Activated CD4-positive, alpha-beta T cell treated with anti-CD3 and anti-CD28 coated beads, Interleukin-2, amount 50 U/mL, for 16 hours (primary cell): ENCODE measurements around the gene EHBP1L1.

Experiments
- DNase-seq: peaks from one replicate; pipeline ENCODE4 v3.0.0-alpha.2; 2020

EHBP1L1 gene

DNA sequence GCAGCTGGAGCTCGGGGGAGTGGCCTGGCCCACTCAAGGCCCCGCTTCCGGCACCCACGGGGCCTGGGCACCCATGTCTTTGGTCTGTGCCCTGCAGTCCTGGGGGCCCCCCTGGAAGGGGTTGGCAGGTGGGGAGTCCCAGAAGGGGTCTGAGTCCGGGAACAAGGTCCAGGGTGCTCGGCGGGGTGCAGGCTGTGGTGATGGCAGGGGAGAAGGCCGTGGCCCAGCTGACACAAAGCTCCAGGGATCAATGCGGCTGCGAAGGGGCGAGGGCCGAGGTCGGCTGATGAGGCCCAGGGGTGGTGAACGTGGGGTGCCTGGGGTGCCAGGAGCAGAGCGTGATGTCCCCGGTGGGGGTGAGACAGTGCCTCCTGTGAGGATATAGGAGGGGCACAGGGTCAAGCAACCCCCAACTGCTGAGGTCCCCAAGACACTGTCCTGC is 22.4 kb downstream of the EHBP1L1 start:
- no peak for DNase-seq

DNA sequence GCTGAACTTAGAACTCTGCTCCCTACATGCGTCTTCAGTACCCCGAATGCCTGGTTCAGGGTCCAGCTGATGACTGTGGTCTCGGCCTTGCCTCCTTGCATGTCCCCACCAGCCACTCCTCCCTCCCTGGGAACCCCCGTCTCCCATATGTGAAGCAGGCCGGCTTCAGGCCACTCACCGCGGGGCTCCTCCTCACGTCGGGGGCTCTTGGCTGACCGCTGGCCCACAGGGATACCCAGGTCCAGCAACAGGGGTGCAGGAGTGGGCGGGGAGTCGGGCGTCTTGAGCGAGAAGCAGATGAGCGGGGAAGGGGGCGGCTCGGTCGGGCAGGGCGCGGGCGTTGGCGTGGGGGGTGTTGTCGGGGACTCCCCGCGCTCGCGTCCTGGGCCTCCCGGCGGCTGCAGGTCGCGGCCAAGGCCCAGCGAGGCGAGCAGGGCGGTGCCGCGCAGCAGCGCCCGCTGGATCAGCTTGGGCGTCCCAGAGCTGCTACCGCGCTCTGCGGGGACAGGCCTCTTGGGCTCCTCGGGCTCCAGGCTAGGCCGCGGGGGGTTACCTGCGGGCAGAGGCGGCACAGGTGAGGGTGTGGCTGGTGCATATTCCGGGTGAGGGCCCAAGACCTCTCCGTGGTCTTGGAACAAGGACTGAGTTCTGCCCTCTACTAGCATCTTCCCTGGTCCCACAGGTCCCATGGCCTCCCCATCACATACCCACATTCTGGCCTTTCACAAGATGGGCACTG is 23.5 kb downstream of the EHBP1L1 start:
- DNase-seq = no peak

DNA sequence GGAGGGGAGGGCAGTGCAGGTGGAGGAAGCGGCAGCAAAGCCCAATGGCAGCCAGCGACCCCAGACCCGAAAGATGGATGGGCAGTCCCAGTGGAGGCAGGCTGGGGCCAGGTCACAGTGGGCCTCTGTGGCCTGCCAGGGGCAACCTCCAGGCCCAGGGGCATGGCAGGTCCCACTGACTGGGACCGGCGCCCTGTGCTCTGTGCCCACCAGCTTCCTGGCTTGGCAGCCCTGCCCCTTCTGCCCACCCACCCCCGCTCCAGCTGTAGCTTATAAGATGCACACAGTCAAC is 24.0 kb downstream of the EHBP1L1 start:
- no peak for DNase-seq

DNA sequence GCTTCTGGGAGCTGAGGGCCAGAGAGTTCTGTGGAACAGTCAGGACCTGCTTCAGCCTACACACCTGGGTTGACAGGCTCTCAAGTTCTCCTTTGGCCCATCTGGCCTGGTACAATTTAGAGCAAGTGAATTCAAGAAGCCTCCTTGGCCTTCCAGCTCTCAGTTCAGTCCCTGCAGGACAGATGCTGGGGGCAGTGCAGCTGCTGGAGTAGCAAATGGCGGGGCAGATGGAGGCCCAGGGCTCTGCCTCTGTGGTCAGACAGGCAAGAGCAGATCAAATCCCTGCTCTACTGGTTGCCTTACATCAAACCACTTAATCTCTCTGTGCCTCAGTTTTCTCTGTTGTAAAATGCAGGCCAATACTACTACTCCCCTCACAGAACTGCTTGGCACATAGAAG is 28.4 kb downstream of the EHBP1L1 start:
- DNase-seq = no peak

DNA sequence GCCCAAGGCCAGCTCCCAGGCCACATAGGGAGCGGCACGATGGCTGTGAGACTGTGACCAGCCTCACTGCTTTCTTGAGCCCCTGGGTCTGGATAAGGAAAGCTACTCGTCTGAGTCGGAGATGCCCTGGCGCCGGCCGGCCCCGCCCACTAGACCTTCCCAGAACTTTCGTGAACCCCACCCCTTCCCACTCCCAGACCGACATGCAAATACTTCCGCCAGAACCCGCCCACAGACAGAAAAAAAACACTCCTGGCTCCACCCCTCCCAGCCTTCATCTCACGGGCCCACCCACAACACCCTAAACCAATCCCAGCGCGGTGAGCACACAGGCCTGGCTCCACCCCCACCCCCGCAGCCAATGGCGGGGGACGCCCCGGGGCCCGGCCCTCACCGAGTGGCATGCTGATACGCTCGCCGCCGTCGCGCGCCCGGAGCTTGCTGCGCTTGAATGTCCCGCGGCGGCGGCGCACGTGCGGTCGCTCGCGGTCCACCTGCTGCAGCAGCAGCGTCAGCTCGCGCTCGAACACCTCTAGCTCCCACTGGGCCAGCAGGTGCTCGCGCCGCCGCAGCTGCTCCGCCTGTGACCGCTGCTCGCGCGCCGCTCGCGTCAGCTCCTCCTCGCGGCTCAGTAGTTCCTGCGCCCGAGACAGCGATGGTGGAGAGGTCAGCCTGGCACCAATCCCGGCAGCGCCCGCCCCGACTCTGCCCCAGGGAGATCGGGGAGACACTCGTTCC is 31.2 kb downstream of the EHBP1L1 start:
- DNase-seq = peak; percentile 25

DNA sequence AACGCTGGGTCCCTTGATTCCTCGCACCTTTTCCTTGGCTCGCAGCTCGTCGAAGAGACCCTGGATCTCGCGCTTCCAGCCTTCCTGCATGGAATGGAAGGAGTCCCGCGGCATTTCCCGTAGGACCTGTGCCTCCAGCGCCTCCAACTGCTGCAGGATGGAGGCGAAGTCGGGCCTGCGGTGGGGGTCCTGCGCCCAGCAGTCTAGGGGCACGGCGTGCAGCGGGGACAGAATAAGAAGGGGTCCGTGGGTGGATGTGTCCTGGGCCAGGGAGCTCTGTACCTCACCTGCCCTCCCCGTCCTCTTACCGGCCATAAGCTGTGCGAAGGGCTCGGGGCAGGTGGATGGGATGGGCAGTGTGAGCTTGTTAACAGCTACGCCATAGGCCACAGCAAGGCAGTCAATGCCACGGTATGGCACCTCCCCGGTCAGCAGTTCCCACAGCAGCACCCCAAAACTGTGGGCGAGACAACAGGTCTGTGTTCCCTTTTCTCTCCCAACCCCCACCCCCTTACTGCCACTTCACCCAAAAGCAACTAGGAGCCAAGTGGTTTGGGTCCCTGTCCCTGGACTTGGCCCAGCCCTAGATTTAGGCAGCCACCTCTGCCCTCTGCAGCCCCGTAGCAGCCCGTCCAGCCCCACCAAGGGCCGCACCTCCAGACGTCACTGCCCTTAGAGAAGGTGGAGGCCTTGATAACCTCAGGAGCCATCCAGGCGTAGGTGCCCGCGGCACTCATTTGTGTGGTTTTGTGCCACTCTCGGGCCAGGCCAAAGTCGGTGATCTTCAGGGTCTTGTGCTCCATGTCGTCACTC is 32.0 kb downstream of the EHBP1L1 start:
- DNase-seq = no peak

DNA sequence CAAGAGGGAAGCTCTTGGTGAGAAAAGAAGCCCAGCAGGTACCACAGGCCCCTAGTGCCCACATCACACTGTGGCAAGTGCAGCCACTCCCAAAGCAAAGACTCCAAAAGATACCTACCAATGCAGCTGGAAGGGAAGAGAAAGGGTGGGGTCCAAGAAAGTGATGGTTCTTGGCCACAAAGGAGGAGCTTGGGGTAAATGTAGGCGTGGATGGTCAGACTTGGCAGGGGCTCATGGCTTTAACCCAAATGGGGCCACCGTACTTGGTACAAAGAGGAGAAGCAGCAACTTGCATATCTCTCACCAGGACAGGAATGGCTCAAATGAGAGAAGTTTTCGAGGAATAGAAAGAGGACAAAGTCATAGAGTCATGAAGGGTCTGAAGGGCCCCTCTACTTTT is 33.4 kb downstream of the EHBP1L1 start:
- DNase-seq = no peak

DNA sequence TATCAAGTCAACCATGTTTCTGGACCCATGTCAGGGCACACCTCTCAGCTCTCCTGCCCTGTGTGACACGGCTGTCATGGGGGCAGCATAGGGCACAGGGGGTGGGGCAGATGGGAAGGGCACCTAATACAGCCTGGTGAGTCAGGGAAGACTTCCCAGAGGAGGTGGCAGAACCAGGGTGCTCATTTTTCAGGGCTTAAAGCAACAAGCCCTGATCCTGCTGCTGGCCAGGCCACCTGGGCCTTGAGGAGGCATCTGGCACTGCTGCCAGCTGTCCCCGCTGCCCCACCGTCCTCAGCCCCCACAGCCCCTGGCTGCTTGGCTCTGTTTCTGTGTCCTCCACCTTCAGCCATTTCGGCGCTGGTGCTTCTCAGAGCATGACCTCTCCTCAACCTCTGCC is 33.8 kb downstream of the EHBP1L1 start:
- DNase-seq = no peak

DNA sequence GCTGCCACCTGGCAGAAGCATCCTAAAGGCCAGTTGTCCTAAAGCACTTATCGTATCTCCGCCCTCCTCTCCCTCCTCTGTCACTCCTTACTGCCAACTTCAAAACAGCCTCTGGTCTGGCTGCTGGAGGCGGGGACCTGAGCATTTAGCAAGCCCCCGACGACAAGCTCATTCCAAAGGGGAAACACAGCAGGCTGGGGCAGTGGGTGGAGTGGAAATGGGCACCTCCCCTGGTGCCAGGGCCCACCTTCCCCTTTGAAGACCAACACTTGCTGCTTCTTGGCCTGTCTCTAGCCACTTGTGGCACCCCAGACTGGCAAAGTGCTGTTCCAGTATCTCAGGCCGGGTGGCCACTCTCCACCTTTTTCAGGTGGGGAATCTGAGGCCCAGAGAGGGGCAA is 34.6 kb downstream of the EHBP1L1 start:
- DNase-seq = no peak

DNA sequence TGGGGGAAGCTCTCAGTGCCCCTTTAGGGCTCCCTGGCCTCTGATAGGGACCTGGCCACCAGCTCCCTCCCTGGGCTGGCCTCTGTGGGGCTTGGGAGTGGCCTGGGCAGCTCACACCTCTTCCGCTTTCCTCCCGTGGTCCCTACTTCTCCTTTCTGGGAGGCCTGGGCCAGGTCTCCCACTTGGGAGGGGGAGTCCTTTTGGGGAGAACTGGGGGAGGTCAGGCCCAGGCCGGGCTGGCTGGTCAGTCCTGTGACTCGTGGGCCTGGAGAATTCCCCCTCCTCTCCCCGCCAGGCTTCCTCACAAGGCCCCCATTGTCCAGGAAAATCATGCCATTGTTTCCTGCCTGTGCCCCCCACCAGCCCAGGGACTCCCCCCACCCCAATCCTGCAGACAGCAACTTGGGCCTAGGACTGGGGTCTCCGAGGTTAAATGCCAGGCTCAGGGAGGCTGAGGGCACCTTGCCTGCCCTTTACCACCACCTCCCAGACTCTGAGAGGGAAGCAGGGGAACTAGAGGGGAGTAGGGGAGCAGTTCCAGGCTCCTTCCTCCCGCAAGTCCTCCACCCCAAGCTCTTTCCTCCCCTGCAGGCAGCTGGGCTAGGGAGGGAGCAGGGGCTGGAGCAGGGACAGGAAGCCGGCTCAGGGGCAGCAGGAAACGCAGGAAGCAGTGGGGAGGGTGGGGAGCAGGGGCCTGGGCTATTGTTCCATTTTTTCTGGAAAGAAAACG is 35.3 kb downstream of the EHBP1L1 start:
- no peak for DNase-seq

DNA sequence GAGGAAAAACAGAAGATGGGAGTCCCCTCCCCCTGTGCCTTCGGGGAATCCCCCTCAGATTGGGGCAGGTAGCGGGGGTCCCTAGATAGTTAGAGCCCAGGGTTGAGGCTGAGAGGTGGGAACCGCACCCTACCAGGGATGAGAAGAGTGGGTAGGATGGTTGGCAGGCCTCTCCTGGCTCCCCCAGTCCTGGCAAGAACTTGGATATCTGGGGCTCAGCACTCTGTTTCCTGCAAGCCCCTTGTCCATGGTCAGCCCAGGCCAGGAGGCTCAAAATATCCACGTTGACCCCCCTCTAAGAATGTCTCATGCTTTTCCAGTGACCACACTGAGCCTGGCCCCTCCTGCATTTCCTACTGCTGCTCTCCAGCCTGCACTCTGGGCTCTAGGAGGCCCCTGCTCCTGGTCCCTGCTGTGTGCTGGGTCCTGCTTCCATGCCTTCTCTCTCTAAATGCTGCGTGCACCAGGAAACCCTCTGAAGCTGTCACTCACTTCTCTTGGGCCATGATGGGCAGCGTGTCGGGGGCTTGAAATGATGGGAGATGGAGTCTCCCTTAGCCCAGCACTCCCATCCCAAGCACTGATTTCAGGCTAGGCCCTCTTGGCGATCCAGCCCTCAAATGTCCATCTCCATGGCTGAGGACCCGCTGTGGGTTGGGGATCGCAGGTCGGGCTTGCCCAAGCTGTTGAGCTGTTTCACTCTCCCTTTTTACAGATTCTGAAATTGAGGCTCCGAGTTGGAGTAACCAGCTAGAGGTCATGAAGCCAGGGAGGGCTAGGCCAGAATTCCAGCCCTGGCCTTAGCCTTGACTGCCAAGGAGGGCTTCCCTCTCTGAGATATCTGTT is 36.1 kb downstream of the EHBP1L1 start:
- DNase-seq = no peak

DNA sequence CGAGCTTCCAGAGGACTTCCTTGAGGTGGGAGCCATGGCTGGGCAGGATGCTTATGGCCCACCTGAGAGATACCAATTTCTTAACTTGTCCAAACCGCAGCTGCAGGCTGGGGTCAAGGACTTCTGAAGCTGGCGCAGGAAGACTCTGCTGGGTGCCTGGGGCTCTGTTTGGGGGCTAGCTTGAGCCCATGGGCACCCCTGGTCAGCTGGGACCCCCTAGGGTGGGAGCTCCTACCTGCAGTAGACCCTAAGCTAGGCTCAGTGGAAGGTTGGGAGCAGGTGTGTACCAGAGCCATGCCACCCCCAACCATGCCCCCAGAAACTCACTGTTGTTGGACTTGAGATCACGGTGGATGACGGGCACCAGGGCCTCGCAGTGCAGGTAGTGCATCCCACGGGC is 36.8 kb downstream of the EHBP1L1 start:
- DNase-seq = no peak

DNA sequence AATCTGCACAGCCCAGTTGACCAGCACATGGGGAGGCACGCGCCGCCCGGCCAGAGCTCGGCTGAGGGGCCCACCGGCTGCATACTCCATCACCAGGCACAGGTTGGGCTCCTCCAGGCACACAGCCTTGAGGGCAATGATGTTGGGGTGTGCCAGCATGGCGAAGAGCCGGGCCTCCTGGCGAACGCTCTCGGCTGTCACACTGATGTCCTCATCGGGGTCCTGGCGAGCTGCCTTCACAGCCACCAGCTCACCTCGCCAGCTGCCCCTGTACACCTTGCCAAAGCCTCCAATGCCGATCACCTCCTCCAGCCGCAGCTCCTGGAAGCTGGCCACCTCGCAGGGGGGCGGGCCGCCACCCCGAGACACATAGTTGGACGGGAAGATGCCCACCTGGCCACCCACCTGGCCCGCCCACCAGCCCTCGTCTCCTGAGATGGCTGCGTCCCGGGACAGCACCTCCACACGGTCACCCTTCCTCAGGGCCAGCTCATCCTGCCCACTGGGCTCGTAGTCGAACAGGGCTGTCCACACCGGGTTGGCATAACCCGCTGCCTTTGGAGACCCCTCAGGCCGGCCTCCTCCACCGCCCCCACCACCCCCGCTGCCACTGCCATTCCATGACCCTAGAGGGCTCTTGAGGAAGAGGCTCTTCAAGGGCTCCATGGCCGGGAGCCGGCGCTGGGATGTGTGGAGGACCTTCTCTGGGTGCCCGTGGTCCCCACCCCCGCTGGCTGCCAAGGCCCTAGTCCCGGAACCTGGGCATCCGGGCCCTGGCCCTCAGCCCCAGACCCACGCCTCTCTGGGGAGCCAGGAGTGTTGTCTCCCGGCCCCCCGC is 37.5 kb downstream of the EHBP1L1 start:
- DNase-seq = no peak

DNA sequence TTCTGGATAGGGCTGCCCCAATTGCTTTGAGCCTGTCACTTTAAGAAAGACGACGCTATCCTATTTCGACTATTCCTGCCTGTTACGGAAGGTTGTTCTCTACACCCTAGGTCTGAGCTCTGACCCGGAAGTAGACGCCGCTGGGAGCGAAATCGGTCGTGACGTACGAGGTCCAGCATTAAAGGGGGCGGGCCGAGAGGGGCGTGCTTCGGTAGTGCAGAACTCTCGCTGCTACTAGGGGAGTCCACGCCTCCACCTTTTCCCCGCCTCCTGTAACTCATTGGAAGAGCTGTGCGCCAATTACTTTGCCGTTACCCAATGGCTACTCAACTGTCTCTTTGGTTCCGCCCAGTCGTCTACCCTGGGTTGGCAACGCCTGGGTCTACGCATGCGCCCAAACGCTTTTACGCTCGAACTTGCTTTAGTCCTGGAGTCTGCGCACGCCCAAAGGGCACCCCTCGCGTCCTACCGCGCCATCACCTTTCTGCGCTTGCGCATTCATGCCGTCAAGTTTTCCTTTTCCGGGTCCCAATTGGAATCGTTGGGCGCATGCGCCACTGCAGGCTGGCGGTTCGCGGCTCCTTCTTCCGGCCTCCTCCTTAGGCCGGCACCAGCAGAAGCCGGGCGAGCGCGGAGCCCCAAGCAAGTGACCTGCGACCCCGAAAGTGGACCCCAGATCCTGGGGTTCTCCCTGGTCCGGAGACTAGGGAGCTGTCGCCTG is 39.5 kb downstream of the EHBP1L1 start, which contains the start of gene PCNX3:
PCNX3 (plus strand) TSS at position 548 of the 721 bp plus-strand sequence. CDS start 536 bp downstream, outside the sequence.
- peak; percentile 100 for DNase-seq

DNA sequence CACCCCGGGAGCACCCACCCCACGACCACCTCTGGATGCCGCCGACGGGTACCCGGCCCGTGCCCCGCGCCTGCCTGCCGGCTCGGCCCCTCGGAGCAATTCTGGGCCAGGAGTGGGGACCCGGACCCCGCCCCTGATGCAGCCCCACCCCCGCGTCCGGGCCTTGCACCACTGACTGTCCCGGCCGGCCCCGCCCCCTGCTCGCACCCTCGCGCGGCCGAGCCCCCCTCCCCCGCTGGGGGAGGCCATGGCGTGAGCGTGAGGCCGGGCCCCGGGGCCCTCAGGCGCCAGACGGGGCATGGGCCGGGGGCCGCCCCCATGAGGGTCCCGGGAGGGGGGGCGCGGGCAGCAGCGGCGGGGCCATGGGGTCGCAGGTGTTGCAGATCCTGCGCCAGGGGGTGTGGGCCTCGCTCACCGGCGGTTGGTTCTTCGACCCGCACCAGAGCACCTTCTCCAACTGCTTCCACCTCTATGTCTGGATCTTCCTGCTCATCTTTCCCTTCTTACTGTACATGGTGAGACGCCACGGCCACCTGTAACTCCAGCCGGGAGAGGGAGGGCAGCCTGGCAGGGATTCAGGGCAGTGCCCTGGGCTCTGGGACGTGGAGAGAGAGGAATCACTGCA is 40.2 kb downstream of the EHBP1L1 start:
- peak; percentile 64 for DNase-seq

DNA sequence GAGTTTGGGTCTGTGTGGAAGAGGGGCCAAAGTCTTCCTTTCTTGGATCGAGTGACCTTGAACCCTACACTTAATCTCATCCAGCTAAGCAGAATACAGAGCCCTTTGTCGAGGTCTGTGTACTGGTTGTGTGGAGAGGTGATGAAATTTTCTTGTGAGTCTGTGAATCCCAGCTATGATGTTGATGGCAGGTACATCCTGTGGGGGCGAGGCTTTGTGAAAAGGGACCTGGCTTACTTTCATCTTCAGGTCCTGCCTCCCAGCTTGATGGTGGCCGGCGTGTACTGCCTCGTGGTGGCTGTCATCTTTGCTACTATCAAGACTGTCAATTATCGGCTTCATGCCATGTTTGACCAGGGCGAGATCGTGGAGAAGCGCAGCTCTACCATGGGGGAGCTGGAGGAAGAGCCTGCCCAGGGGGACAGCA is 40.7 kb downstream of the EHBP1L1 start:
- DNase-seq = no peak

DNA sequence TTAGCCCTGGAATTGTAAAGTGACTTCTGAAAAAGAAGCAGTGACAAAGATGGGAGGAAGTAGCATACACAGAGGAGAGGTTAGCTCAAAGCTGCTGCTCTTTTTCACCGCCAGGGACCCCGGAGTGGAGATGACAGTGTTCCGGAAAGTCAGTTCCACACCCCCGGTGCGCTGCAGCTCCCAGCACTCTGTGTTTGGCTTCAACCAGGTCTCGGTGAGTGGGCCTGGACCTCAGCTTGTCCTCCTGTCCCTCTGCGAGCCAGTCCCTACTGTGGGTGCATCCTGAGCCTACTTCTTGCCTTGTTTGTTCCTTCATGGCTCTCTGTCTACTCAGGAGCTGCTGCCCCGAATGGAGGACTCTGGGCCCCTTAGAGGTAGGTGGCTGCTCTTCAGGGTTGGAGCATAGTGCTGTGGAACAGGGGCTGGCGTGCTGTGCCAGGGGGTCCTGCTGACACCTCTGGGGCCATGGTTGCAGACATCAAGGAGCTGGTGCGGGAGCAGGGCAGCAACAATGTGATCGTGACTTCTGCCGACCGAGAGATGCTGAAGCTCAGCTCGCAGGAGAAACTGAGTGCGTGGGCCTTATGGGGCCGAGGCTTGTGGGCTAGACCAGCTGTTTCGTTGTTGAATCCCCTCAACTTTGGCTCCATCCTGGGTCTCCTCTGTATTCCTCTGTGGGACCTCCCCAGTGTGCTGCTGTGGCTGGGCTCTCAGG is 41.4 kb downstream of the EHBP1L1 start:
- no peak for DNase-seq

DNA sequence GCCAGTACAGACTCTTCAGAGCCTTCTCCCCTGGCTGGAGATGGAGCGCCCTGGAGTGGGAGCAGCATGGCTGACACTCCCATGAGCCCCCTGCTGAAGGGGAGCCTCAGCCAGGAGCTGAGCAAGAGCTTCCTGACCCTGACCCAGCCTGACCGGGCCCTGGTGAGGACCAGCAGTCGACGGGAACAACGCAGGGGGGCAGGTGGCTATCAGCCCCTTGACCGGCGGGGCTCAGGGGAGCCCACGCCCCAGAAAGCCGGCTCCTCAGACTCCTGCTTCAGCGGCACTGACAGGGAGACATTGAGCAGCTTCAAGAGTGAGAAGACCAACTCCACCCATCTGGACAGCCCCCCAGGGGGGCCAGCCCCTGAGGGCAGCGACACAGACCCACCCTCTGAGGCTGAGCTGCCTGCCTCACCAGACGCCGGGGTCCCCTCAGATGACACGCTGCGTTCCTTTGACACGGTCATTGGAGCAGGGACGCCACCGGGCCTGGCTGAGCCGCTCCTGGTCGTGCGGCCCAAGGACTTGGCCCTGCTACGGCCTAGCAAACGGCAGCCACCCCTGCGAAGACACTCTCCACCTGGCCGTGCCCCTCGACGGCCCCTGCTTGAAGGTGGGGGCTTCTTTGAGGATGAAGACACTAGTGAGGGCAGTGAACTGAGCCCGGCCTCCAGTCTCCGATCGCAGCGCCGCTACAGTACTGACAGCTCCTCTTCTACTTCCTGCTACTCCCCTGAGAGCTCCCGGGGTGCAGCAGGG is 42.3 kb downstream of the EHBP1L1 start:
- DNase-seq = no peak
